HEK293 (cell line): ENCODE measurements around the gene VWA3A.
A peak's percentile ranks its signal among the peaks of the same experiment; 100 is the strongest.
"Not testable (repeated sequence)": the region's sequence is repeated elsewhere in the genome, so short reads cannot be mapped to it uniquely, and the experiment has no call there.

Experiments
- CTCF ChIA-PET: fragments of 350-600 bp; formaldehyde crosslinking; extraction: SDS; loops from one replicate; lab custom pipeline; 2021; ENCODE audit warnings: antibody characterized with exemption; lab: Yijun Ruan, JAX
- POLR2A ChIA-PET: fragments of 300-600 bp; formaldehyde crosslinking; extraction: SDS; loops from one replicate; lab custom pipeline; 2020; ENCODE audit warnings: antibody characterized with exemption, inconsistent platforms; lab: Yijun Ruan, JAX
- H3K27ac ChIP-seq: fragments of 200-500 bp; sonication (Bioruptor generic); 2 replicates; pipeline ENCODE4 v1.5.1; 2014; ENCODE audit warnings: low read depth, low read length, control low read depth, inconsistent platforms; ENCODE audit errors: extremely low read depth
- H3K36me3 ChIP-seq, 2 experiments: fragments of 200-500 bp in 1 of 2; sonication (Bioruptor generic) in 1 of 2; 1 replicate in 1 of 2; 2 replicates in 1 of 2; pipeline ENCODE4 v1.5.1; 2014 to 2017; ENCODE audit warnings: inconsistent platforms in 2 of 2, low read length in 2 of 2; ENCODE audit not compliant: control insufficient read depth in 2 of 2, insufficient read depth in 1 of 2
- H3K4me1 ChIP-seq: fragments of 200-500 bp; sonication (Bioruptor generic); 2 replicates; pipeline ENCODE4 v1.5.1; 2014; ENCODE audit warnings: mild to moderate bottlenecking, low read length, inconsistent platforms; ENCODE audit not compliant: control insufficient read depth, insufficient read depth
- H3K4me3 ChIP-seq: 2 replicates; pipeline ENCODE4 v1.5.1; 2011; ENCODE audit warnings: low read depth, mild to moderate bottlenecking, control low read depth, low read length, moderate library complexity
- H3K9me3 ChIP-seq: fragments of 200-500 bp; sonication (Bioruptor generic); 2 replicates; pipeline ENCODE4 v1.5.1; 2014; ENCODE audit warnings: low read depth, low read length, inconsistent platforms; ENCODE audit not compliant: control insufficient read depth, insufficient read depth
- EGR2 ChIP-seq: fragments of 450-650 bp; formaldehyde crosslinking; IDR thresholded peaks from 2 replicates; pipeline ENCODE4 v1.5.1; 2016; ENCODE audit warnings: low read depth, missing biosample characterization, missing genetic modification characterization
- HIC1 ChIP-seq: fragments of 450-650 bp; formaldehyde crosslinking; IDR thresholded peaks from 2 replicates; pipeline ENCODE4 v1.5.1; 2016; ENCODE audit warnings: missing biosample characterization, missing genetic modification characterization
- IKZF3 ChIP-seq: fragments of 450-650 bp; IDR thresholded peaks from 2 replicates; pipeline ENCODE4 v1.5.0; 2018; ENCODE audit warnings: missing biosample characterization, mild to moderate bottlenecking, missing genetic modification characterization, moderate library complexity
- MEIS1 ChIP-seq: sonication (generic); formaldehyde crosslinking; IDR thresholded peaks from 2 replicates; pipeline ENCODE4 v1.8.1; 2022; ENCODE audit warnings: missing genetic modification reagents, mild to moderate bottlenecking, borderline replicate concordance
- ZBTB21 ChIP-seq: fragments of 450-650 bp; formaldehyde crosslinking; IDR thresholded peaks from 2 replicates; pipeline ENCODE4 v1.5.1; 2017; ENCODE audit warnings: missing biosample characterization, missing genetic modification characterization
- ZFHX2 ChIP-seq: fragments of 450-650 bp; formaldehyde crosslinking; conservative IDR thresholded peaks from 2 replicates; pipeline ENCODE4 v1.5.1; 2016; ENCODE audit warnings: missing biosample characterization, missing genetic modification characterization
- ZNF121 ChIP-seq: fragments of 450-650 bp; formaldehyde crosslinking; IDR thresholded peaks from 2 replicates; pipeline ENCODE4 v1.5.1; 2016; ENCODE audit warnings: missing biosample characterization, missing genetic modification characterization
- ZNF133 ChIP-seq: fragments of 450-650 bp; formaldehyde crosslinking; IDR thresholded peaks from 2 replicates; pipeline ENCODE4 v1.5.1; 2016; ENCODE audit warnings: missing biosample characterization, missing genetic modification characterization
- ZNF146 ChIP-seq: fragments of 450-650 bp; formaldehyde crosslinking; IDR thresholded peaks from 2 replicates; pipeline ENCODE4 v1.5.1; 2016; ENCODE audit warnings: missing biosample characterization, missing genetic modification characterization
- ZNF266 ChIP-seq: fragments of 450-650 bp; formaldehyde crosslinking; IDR thresholded peaks from 2 replicates; pipeline ENCODE4 v1.5.1; 2016; ENCODE audit warnings: missing biosample characterization, missing genetic modification characterization, low read depth
- ZNF302 ChIP-seq: fragments of 450-650 bp; formaldehyde crosslinking; IDR thresholded peaks from 2 replicates; pipeline ENCODE4 v1.5.1; 2016; ENCODE audit warnings: missing biosample characterization, missing genetic modification characterization, low read depth
- ZNF514 ChIP-seq: fragments of 450-650 bp; formaldehyde crosslinking; IDR thresholded peaks from 2 replicates; pipeline ENCODE4 v1.5.1; 2016; ENCODE audit warnings: missing biosample characterization, missing genetic modification characterization
- ZNF610 ChIP-seq: fragments of 450-650 bp; formaldehyde crosslinking; IDR thresholded peaks from 2 replicates; pipeline ENCODE4 v1.5.1; 2016; ENCODE audit warnings: missing biosample characterization, missing genetic modification characterization, borderline replicate concordance
- ZNF624 ChIP-seq: fragments of 450-650 bp; formaldehyde crosslinking; IDR thresholded peaks from 2 replicates; pipeline ENCODE4 v1.5.1; 2017; ENCODE audit warnings: missing biosample characterization, missing genetic modification characterization
- ZNF768 ChIP-seq: fragments of 450-650 bp; formaldehyde crosslinking; IDR thresholded peaks from 2 replicates; pipeline ENCODE4 v1.5.1; 2018; ENCODE audit warnings: missing biosample characterization, mild to moderate bottlenecking, missing genetic modification characterization
- TF ChIP-seq, protein P1 (sequence below): fragments of 450-650 bp; formaldehyde crosslinking; IDR thresholded peaks from 2 replicates; pipeline ENCODE4 v1.5.1; 2016; ENCODE audit warnings: missing biosample characterization, missing genetic modification characterization
- TF ChIP-seq, protein P2 (sequence below): fragments of 450-650 bp; formaldehyde crosslinking; optimal IDR thresholded peaks from 2 replicates; pipeline ENCODE3; 2016; ENCODE audit warnings: missing biosample characterization, mild to moderate bottlenecking, missing genetic modification characterization
- TF ChIP-seq, protein P3 (sequence below): fragments of 450-650 bp; formaldehyde crosslinking; IDR thresholded peaks from 2 replicates; pipeline ENCODE4 v1.5.1; 2016; ENCODE audit warnings: missing biosample characterization, missing genetic modification characterization
- TF ChIP-seq, protein P4 (sequence below): fragments of 450-650 bp; formaldehyde crosslinking; IDR thresholded peaks from 2 replicates; pipeline ENCODE4; 2016; ENCODE audit warnings: missing biosample characterization, missing genetic modification characterization

Gene VWA3A

GRCh38 chr16:22126037-22126558, 33.8 kb downstream of the VWA3A start (continued):
- TF ChIP-seq, protein P1, sequence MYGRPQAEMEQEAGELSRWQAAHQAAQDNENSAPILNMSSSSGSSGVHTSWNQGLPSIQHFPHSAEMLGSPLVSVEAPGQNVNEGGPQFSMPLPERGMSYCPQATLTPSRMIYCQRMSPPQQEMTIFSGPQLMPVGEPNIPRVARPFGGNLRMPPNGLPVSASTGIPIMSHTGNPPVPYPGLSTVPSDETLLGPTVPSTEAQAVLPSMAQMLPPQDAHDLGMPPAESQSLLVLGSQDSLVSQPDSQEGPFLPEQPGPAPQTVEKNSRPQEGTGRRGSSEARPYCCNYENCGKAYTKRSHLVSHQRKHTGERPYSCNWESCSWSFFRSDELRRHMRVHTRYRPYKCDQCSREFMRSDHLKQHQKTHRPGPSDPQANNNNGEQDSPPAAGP (tag by site-specific recombination) = no peak
- TF ChIP-seq ZNF768 (tag by site-specific recombination) = no peak
- TF ChIP-seq ZNF624 = no peak
- TF ChIP-seq HIC1 (tag by site-specific recombination) = no peak
- no peak for TF ChIP-seq ZNF133 (tag by site-specific recombination)
- no peak for TF ChIP-seq IKZF3 (tag by site-specific recombination)
- TF ChIP-seq ZNF514 (tag by site-specific recombination) = no peak
- TF ChIP-seq, protein P2, sequence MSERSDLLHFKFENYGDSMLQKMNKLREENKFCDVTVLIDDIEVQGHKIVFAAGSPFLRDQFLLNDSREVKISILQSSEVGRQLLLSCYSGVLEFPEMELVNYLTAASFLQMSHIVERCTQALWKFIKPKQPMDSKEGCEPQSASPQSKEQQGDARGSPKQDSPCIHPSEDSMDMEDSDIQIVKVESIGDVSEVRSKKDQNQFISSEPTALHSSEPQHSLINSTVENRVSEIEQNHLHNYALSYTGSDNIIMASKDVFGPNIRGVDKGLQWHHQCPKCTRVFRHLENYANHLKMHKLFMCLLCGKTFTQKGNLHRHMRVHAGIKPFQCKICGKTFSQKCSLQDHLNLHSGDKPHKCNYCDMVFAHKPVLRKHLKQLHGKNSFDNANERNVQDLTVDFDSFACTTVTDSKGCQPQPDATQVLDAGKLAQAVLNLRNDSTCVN (tag by site-specific recombination) = no peak

GRCh38 chr16:22128537-22128936, 36.2 kb downstream of the VWA3A start:
- H3K4me1 ChIP-seq, H3K36me3 ChIP-seq, H3K27ac ChIP-seq, H3K4me3 ChIP-seq, POLR2A ChIA-PET, CTCF ChIA-PET, H3K9me3 ChIP-seq: not testable (repeated sequence)
- TF ChIP-seq, protein P3, sequence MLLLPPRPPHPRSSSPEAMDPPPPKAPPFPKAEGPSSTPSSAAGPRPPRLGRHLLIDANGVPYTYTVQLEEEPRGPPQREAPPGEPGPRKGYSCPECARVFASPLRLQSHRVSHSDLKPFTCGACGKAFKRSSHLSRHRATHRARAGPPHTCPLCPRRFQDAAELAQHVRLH (tag by site-specific recombination) = peak; percentile 64; the same call in 1 of the 2 replicates
- TF ChIP-seq ZNF146 (tag by site-specific recombination) = peak; percentile 84

DNA sequence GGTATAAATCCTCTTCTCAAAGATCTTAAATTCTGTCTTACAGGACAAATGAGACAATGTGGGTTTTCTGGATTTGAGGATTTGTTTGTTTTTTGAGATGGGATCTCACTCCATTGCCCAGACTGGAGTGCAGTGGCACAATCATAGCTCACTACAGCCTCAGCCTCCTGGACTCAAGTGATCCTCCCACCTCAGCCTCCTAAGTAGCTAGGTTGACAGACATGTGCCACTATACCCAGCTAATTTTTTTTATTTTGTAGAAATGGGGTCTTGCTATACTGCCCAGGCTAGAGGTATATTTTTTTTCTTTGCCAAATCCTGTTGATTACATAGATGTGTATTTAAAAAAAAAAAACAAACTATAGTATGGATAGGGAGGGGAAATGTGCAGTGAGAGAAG, 38.2 kb downstream of the VWA3A start:
- TF ChIP-seq ZNF121 (tag by site-specific recombination) (peak; percentile 89; the same call in 1 of the 2 replicates), MEIS1 (CRISPR knock-in tag) (no peak)

GRCh38 chr16:22132801-22133200, 40.5 kb downstream of the VWA3A start:
- POLR2A ChIA-PET = no interaction called here
- CTCF ChIA-PET = interaction anchor here (0.6 to 2.1 kb wide), 4 partner anchors 9 to 76 kb away, joined by 3 to 9 read pairs (median 4); no protein-coding TSS in a partner anchor
- Histone ChIP-seq H3K9me3 (no peaks in the 10 kb centered on the region), H3K4me3 (no peak overlapping the region), H3K4me1 (no peaks in the 10 kb centered on the region), H3K27ac (no peak overlapping the region), H3K36me3 (no peaks in the 10 kb centered on the region)
- TF ChIP-seq EGR2 (0 out of 2 replicates have a peak, but pooled peaks have one; percentile 48), ZFHX2 (tag by site-specific recombination) (0 out of 2 replicates have a peak, but pooled peaks have one; percentile 12), ZNF266 (tag by site-specific recombination) (no peak), ZNF302 (tag by site-specific recombination) (no peak), ZBTB21 (tag by site-specific recombination) (no peak), ZNF610 (tag by site-specific recombination) (no peak)
- TF ChIP-seq, protein P4, sequence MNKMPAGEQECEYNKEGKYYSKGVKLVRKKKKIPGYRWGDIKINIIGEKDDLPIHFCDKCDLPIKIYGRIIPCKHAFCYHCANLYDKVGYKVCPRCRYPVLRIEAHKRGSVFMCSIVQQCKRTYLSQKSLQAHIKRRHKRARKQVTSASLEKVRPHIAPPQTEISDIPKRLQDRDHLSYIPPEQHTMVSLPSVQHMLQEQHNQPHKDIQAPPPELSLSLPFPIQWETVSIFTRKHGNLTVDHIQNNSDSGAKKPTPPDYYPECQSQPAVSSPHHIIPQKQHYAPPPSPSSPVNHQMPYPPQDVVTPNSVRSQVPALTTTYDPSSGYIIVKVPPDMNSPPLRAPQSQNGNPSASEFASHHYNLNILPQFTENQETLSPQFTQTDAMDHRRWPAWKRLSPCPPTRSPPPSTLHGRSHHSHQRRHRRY (tag by site-specific recombination) = no peak

More for the DNA sequence above, 38.2 kb downstream of the VWA3A start:
- H3K27ac ChIP-seq = no peak overlapping the region
- no peak overlapping the region for H3K4me3 ChIP-seq
- ChIA-PET CTCF (interaction anchor here (0.6 to 1.0 kb wide), 3 partner anchors 11 to 512 kb away, joined by 3 read pairs; no protein-coding TSS in a partner anchor), POLR2A (no interaction called here)
- H3K9me3 ChIP-seq = no peaks in the 10 kb centered on the region
- H3K4me1 ChIP-seq = no peaks in the 10 kb centered on the region
- H3K36me3 ChIP-seq = no peaks in the 10 kb centered on the region
